Stimulated activated CD8-positive, alpha-beta memory T cell treated with anti-CD3 and anti-CD28 coated beads, Interleukin-4, amount 100 ng/mL, for 24 hours (primary cell): ENCODE data around the gene VPS4A.
"Not testable (repeated sequence)": the region's sequence is repeated elsewhere in the genome, so short reads cannot be mapped to it uniquely, and the experiment has no call there.

ENCODE experiments used
- DNase-seq: peaks from one replicate; pipeline ENCODE4 v3.0.0-alpha.2; 2020; ENCODE audit warnings: low read depth

Gene VPS4A

GRCh38 chr16:69327585-69328310, 16.6 kb downstream of the VPS4A start:
- DNase-seq: no peak

GRCh38 chr16:69328854-69329316, 17.7 kb downstream of the VPS4A start:
- DNase-seq: no peak

- peak; percentile 24 for DNase-seq
Observed at GRCh38 chr16:69329369-69330285, 18.5 kb downstream of the VPS4A start.

GRCh38 chr16:69330286-69331109, 19.3 kb downstream of the VPS4A start, which contains the start of gene PDF:
Gene PDF (minus strand): TSS chr16:69330588. CDS start chr16:69330570, 18 bp downstream.
- peak; percentile 82 for DNase-seq

- no peak for DNase-seq
Observed at GRCh38 chr16:69334696-69335095, 23.5 kb downstream of the VPS4A start.

GRCh38 chr16:69338557-69339288, 27.6 kb downstream of the VPS4A start:
- DNase-seq: no peak

GRCh38 chr16:69339289-69340094, 28.3 kb downstream of the VPS4A start, which contains the start of the genes COG8 and NIP7:
Gene COG8 (minus strand): TSS chr16:69339564. CDS start chr16:69339552, 12 bp downstream.
Gene NIP7 (plus strand): TSS chr16:69339772. CDS start chr16:69339830, 58 bp downstream.
- DNase-seq: peak; percentile 86

GRCh38 chr16:69340095-69340644, 29.0 kb downstream of the VPS4A start:
- DNase-seq: no peak

GRCh38 chr16:69344171-69344570, 33.0 kb downstream of the VPS4A start:
- no peak for DNase-seq

- no peak for DNase-seq
Observed at GRCh38 chr16:69345923-69346322, 34.8 kb downstream of the VPS4A start.

GRCh38 chr16:69346683-69347082, 35.5 kb downstream of the VPS4A start:
- no peak for DNase-seq

GRCh38 chr16:69348222-69348621, 37.1 kb downstream of the VPS4A start:
- no peak for DNase-seq

GRCh38 chr16:69349536-69349935, 38.4 kb downstream of the VPS4A start:
- DNase-seq: no peak

GRCh38 chr16:69350536-69351133, 39.5 kb downstream of the VPS4A start:
- DNase-seq: no peak

GRCh38 chr16:69351309-69352027, 40.3 kb downstream of the VPS4A start, which contains the start of gene TMED6:
Gene TMED6 (minus strand): TSS chr16:69351786. CDS start chr16:69351753, 33 bp downstream.
- DNase-seq: no peak

GRCh38 chr16:69360070-69360469, 48.9 kb downstream of the VPS4A start:
- not testable (repeated sequence) for DNase-seq

- no peak for DNase-seq
Observed at GRCh38 chr16:69363281-69363717, 52.1 kb downstream of the VPS4A start.

GRCh38 chr16:69364088-69364487, 52.9 kb downstream of the VPS4A start:
- DNase-seq: no peak

GRCh38 chr16:69365901-69366300, 54.8 kb downstream of the VPS4A start:
- no peak for DNase-seq
